Thyroid gland (tissue), 4 donors: Measurements from ENCODE around the gene NMNAT1.

ENCODE experiments used
- POLR2A ChIP-seq, 2 donors: fragments of 450-650 bp; IDR thresholded peaks; one replicate each; pipeline ENCODE4 v1.6.1; 2017; ENCODE audit warnings: antibody characterized with exemption in 2 of 2, mild to moderate bottlenecking in 2 of 2, moderate library complexity in 1 of 2
- TF ChIP-seq, protein P1 (sequence below), 6 experiments: fragments of 200-600 bp in 3 of 6; fragments of 450-650 bp in 3 of 6; sonication (generic) in 3 of 6; IDR thresholded peaks; one replicate each; pipeline ENCODE4 v1.5.1; 2016 to 2019; ENCODE audit warnings: antibody characterized with exemption in 6 of 6, mild to moderate bottlenecking in 2 of 6, inconsistent platforms in 1 of 6, moderate library complexity in 1 of 6

DNA sequence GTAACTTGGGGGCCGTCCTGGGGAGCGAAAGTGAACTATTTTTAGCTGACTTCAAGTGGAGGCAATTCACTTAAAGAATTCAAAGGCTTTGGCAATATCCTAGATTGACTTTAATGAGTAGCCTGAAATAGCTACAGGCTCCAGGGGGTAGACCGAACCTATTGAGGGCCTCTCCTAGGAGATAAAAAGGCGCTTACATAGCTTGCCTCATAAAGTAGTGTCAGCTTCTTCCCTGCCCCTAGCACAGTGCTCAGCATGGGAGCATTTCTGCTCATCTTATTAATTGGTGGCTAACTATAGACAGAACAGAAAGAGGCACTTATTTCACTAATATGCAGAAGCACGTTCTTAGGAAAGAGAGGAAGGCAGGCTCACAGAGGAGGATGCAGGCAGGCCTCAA is 20.9 kb upstream of the NMNAT1 start:
- TF ChIP-seq, protein P1, sequence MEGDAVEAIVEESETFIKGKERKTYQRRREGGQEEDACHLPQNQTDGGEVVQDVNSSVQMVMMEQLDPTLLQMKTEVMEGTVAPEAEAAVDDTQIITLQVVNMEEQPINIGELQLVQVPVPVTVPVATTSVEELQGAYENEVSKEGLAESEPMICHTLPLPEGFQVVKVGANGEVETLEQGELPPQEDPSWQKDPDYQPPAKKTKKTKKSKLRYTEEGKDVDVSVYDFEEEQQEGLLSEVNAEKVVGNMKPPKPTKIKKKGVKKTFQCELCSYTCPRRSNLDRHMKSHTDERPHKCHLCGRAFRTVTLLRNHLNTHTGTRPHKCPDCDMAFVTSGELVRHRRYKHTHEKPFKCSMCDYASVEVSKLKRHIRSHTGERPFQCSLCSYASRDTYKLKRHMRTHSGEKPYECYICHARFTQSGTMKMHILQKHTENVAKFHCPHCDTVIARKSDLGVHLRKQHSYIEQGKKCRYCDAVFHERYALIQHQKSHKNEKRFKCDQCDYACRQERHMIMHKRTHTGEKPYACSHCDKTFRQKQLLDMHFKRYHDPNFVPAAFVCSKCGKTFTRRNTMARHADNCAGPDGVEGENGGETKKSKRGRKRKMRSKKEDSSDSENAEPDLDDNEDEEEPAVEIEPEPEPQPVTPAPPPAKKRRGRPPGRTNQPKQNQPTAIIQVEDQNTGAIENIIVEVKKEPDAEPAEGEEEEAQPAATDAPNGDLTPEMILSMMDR (IDR thresholded peaks at IDR 0.05), result no peak
- no peak for TF ChIP-seq POLR2A (IDR thresholded peaks at IDR 0.05)
